ACHN (cell line): ENCODE results near the gene CFAP54.
A peak's percentile ranks its signal among the peaks of the same experiment; 100 is the strongest.

Experiments
- DNase-seq: peaks from one replicate; pipeline ENCODE4 v3.0.0-alpha.2; 2015
- in situ Hi-C: cut with HindIII; loops from 2 replicates; pipeline ENCODE4 v1.10.0; 2017; ENCODE audit warnings: low sequenced_read_pairs, low pct_ligation_motif_present, low pct_unique_long_range_greater_than_20kb

Gene CFAP54

GRCh38 chr12:96502949-96503532 lies 13.7 kb downstream of the CFAP54 start:
- DNase-seq, result no peak
- in situ Hi-C loops, result loop anchor here (25.0 kb wide), 1 partner anchor 441 kb away; no protein-coding TSS in a partner anchor

GRCh38 chr12:96503976-96504375 lies 14.6 kb downstream of the CFAP54 start:
- in situ Hi-C loops, result loop anchor here (25.0 kb wide), 1 partner anchor 442 kb away; no protein-coding TSS in a partner anchor

GRCh38 chr12:96506776-96507175 lies 17.4 kb downstream of the CFAP54 start:
- in situ Hi-C loops, result loop anchor here (25.0 kb wide), 1 partner anchor 444 kb away; no protein-coding TSS in a partner anchor
- DNase-seq, result no peak

More at GRCh38 chr12:96503976-96504375, 14.6 kb downstream of the CFAP54 start:
- DNase-seq, result peak; percentile 42

- no peak for DNase-seq
- in situ Hi-C loops, result loop anchor here (25.0 kb wide), 1 partner anchor 448 kb away; no protein-coding TSS in a partner anchor
These were observed 21.0 kb downstream of the CFAP54 start for GRCh38 chr12:96510306-96510764.

GRCh38 chr12:96513166-96513565 lies 23.8 kb downstream of the CFAP54 start:
- in situ Hi-C loops, result loop anchor here (25.0 kb wide), 1 partner anchor 451 kb away; no protein-coding TSS in a partner anchor
- no peak for DNase-seq

- DNase-seq, result no peak
- in situ Hi-C loops, result loop anchor here (25.0 kb wide), 1 partner anchor 451 kb away; no protein-coding TSS in a partner anchor
These were observed 24.3 kb downstream of the CFAP54 start for GRCh38 chr12:96513681-96514080.

- DNase-seq, result no peak
- in situ Hi-C loops, result loop anchor here (25.0 kb wide), 1 partner anchor 452 kb away; no protein-coding TSS in a partner anchor
These were observed 25.0 kb downstream of the CFAP54 start for GRCh38 chr12:96514328-96514727.

- DNase-seq, result peak; percentile 84
- in situ Hi-C loops, result loop anchor here (25.0 kb wide), 1 partner anchor 454 kb away; no protein-coding TSS in a partner anchor
These were observed 27.4 kb downstream of the CFAP54 start for GRCh38 chr12:96516472-96517430.

- DNase-seq, result no peak
- in situ Hi-C loops, result loop anchor here (25.0 kb wide), 1 partner anchor 458 kb away; no protein-coding TSS in a partner anchor
These were observed 31.4 kb downstream of the CFAP54 start for GRCh38 chr12:96520767-96521166.

GRCh38 chr12:96521895-96522682 lies 32.7 kb downstream of the CFAP54 start:
- in situ Hi-C loops, result loop anchor here (25.0 kb wide), 1 partner anchor 460 kb away; no protein-coding TSS in a partner anchor
- DNase-seq, result no peak

GRCh38 chr12:96522690-96523089 lies 33.3 kb downstream of the CFAP54 start:
- in situ Hi-C loops, result loop anchor here (25.0 kb wide), 1 partner anchor 460 kb away; no protein-coding TSS in a partner anchor
- no peak for DNase-seq

- no peak for DNase-seq
- in situ Hi-C loops, result no loop called here
These were observed 36.7 kb downstream of the CFAP54 start for GRCh38 chr12:96526110-96526509.

- in situ Hi-C loops, result no loop called here
- no peak for DNase-seq
These were observed 40.5 kb downstream of the CFAP54 start for GRCh38 chr12:96529912-96530311.

- DNase-seq, result no peak
- in situ Hi-C loops, result no loop called here
These were observed 45.0 kb downstream of the CFAP54 start for GRCh38 chr12:96534339-96534738.

- in situ Hi-C loops, result no loop called here
- no peak for DNase-seq
These were observed 59.0 kb downstream of the CFAP54 start for GRCh38 chr12:96548384-96548783.

- no peak for DNase-seq
- in situ Hi-C loops, result no loop called here
These were observed 60.0 kb downstream of the CFAP54 start for GRCh38 chr12:96549341-96549740.

GRCh38 chr12:96570579-96570978 lies 81.2 kb downstream of the CFAP54 start:
- in situ Hi-C loops, result no loop called here
- no peak for DNase-seq
